Spinal cord (tissue), 10 donors: ENCODE measurements around the gene KNG1. TPM values are rescaled to one million over a fixed set of nuclear protein-coding genes. Genes with fewer than 3 reads are reported as not detected.

ENCODE experiments used
- DNase-seq, 6 donors: peaks; one replicate each; pipeline versions ENCODE4 v3.0.0 to v3.0.0-alpha.2; 2013 to 2015; ENCODE audit warnings: low spot score in 6 of 6, low read depth in 4 of 6
- H3K27ac ChIP-seq: one replicate; pipeline ENCODE4 v1.5.1; 2013; ENCODE audit warnings: low read depth, low read length, control low read depth
- H3K27me3 ChIP-seq: one replicate; pipeline ENCODE4 v1.6.1; 2013; ENCODE audit warnings: low read length; ENCODE audit not compliant: control insufficient read depth, insufficient read depth
- H3K36me3 ChIP-seq: one replicate; pipeline ENCODE4 v1.6.1; 2013; ENCODE audit warnings: low read length; ENCODE audit not compliant: control insufficient read depth, insufficient read depth
- H3K4me1 ChIP-seq: one replicate; pipeline ENCODE4 v1.6.1; 2013; ENCODE audit warnings: low read length; ENCODE audit not compliant: control insufficient read depth, insufficient read depth
- H3K4me3 ChIP-seq: one replicate; pipeline ENCODE4 v1.5.1; 2013; ENCODE audit warnings: low read depth, low read length, control low read depth
- H3K9me3 ChIP-seq: one replicate; pipeline ENCODE4 v1.6.1; 2013; ENCODE audit warnings: low read length; ENCODE audit not compliant: control insufficient read depth, insufficient read depth
- WGBS: methylation state at CpG from one replicate; pipeline ENCODE4 v1.1.5; 2013; ENCODE audit warnings: missing lambda C conversion rate; ENCODE audit not compliant: insufficient coverage; 5-methylcytosine and 5-hydroxymethylcytosine counted together
- long read RNA-seq, 4 donors: transcript quantifications; one replicate each; lab custom pipeline, GENCODE V29; 2026
- polyA plus RNA-seq, 2 donors: library from polyadenylated mRNA; unstranded; fragments of 120-200 nt; gene quantifications; one replicate each; pipeline ENCODE4 v1.2.1, GENCODE V29; 2013; ENCODE audit not compliant: insufficient read length in 2 of 2
- total RNA-seq, 2 donors: library from RNA; depleted of rRNA in 1 of 2; stranded (reverse); fragments of 120-200 nt in 1 of 2; fragments of >200 nt in 1 of 2; gene quantifications; one replicate each; pipeline versions ENCODE4 v1.2.3 to v1.2.4, GENCODE V29; 2013 to 2014
- donor health status: healthy.

Gene KNG1
- total RNA-seq = under 1 TPM in 1 of 2 donors, not detected in 1; 0.17 TPM
- under 1 TPM; 0.45 to 0.63 TPM for polyA plus RNA-seq
- long read RNA-seq, donor 1 = 0 reads
- long read RNA-seq, donor 2 = 0 reads
- long read RNA-seq, donor 3 = 0 reads
- long read RNA-seq, donor 4 = 0 reads

- H3K9me3 ChIP-seq = no peaks in the 10 kb centered on the region
- no peaks in the 10 kb centered on the region for H3K27me3 ChIP-seq
- no peaks in the 10 kb centered on the region for H3K36me3 ChIP-seq
- H3K4me3 ChIP-seq = no peak within 1 kb of the TSS
- H3K4me1 ChIP-seq = no peaks in the 10 kb centered on the region
- no peak within 1 kb of the TSS for H3K27ac ChIP-seq
- 25% methylated on average over 2 of the region's 3 CpGs for WGBS
- no peak for DNase-seq
Measured at GRCh38 chr3:186717039-186717457, at the start of gene KNG1. TSS of gene KNG1 (plus strand) at chr3:186717359. CDS start at chr3:186717543, 184 bp downstream.

DNA sequence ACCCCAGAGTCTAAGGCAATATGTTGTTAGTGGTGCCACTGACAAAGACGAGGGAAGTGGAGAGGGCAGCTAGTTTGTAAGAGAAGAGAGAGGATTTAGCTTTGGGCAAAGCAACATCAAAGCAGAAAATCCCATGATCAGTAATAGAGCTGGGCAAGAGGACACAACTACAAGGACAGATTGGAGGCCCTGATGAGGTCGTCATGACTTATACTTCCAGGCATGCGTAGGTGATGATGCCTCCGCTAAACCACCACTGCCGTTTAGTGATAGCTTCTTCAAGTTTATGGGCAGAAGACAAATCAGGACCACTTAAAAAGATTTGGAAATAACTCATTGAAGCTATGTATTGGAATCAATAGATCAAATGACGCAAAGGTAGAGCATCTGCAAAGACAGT, 48.7 kb upstream of the KNG1 start:
- no peaks in the 10 kb centered on the region for H3K36me3 ChIP-seq
- no peak overlapping the region for H3K4me3 ChIP-seq
- H3K4me1 ChIP-seq = no peaks in the 10 kb centered on the region

DNA sequence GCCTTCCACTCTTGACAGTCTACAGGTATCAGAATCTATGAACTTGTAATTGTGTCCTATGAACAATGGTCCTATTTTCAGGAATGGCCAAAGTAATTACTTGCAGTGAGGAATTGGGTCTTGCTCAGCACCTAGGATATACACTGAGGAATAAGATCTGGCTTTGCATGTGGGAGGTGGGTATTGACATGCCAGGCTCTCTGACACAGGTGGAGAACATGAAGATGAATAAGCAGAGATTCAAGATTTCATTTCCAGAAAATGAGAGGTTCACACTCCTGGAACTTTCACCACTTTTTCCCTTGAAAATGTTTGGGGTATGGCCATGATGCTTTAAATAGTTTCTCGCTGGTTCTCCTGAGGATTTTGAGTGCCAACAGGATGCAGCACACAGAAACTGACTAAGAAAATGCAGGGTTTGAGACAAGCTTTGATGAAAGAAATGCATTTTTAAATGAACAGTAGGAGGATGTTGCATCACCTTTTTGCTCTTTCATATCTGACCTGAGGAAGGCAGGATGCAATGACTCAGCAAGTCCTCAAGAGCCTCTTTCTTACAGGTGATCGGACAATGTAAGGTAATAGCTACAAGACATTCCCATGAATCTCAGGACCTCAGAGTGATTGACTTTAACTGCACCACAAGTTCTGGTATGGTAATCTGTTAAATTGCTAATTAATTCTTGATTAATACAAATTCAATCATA, 47.6 kb upstream of the KNG1 start:
- no peak overlapping the region for H3K27ac ChIP-seq
- WGBS = 83% methylated on average over 1 of the region's 2 CpGs
- H3K4me3 ChIP-seq = no peak overlapping the region
- no peaks in the 10 kb centered on the region for H3K27me3 ChIP-seq
- no peaks in the 10 kb centered on the region for H3K36me3 ChIP-seq
- H3K9me3 ChIP-seq = no peaks in the 10 kb centered on the region
- H3K4me1 ChIP-seq = no peaks in the 10 kb centered on the region
- DNase-seq = no peak

More for the DNA sequence above, 48.7 kb upstream of the KNG1 start:
- H3K27ac ChIP-seq = no peak overlapping the region
- no peak for DNase-seq
- 100% methylated on average over 1 of the region's 6 CpGs for WGBS
- H3K27me3 ChIP-seq = no peaks in the 10 kb centered on the region
- no peaks in the 10 kb centered on the region for H3K9me3 ChIP-seq

DNA sequence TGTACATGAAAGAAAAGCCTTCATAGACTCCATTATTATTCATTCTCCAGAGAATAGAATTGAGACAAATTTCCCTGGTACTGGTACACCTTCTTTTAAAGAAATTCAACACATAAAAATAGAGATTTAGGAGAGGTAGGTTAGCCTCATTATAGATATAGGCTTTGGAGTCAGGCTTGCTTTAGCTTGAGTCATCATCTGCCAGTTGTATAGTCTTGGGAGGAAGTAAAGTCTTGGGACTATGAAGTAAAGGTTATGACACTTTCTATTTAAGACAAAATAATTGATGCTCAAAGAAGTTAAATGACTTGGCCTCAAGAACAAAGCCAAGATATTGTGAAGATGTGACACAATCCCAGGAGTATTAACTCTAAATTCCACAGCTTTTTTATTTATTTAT, 47.0 kb upstream of the KNG1 start:
- Histone ChIP-seq H3K27me3 (no peaks in the 10 kb centered on the region), H3K36me3 (no peaks in the 10 kb centered on the region), H3K9me3 (no peaks in the 10 kb centered on the region)

DNA sequence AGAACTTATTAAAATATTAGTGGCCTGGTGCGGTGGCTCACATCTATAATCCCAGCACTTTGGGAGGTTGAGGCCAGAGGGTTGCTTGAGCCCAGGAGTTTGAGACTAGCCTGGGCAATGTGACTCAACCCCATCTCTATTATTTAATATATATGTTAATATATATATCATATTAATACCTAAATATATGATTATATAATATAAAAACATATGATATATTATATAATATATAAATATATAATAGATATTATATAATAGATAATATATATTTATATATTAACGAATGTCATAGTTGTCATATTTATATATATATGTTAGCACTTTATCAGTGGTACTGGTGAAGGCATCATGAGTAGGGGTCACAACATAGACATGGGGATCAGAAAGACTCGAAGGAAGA, 46.1 kb upstream of the KNG1 start:
- no peaks in the 10 kb centered on the region for H3K27me3 ChIP-seq
- 100% methylated on average over 1 of the region's 3 CpGs for WGBS
- no peak for DNase-seq
- no peaks in the 10 kb centered on the region for H3K9me3 ChIP-seq
- no peaks in the 10 kb centered on the region for H3K36me3 ChIP-seq
- no peaks in the 10 kb centered on the region for H3K4me1 ChIP-seq
- H3K27ac ChIP-seq = no peak overlapping the region
- no peak overlapping the region for H3K4me3 ChIP-seq

More for the DNA sequence above, 47.0 kb upstream of the KNG1 start:
- H3K4me3 ChIP-seq = no peak overlapping the region
- H3K4me1 ChIP-seq = no peaks in the 10 kb centered on the region
- no peak overlapping the region for H3K27ac ChIP-seq
- DNase-seq = no peak

GRCh38 chr3:186678604-186679003, 38.6 kb upstream of the KNG1 start:
- no peak for DNase-seq
- Histone ChIP-seq H3K36me3 (no peaks in the 10 kb centered on the region), H3K27me3 (no peaks in the 10 kb centered on the region), H3K27ac (no peak overlapping the region), H3K9me3 (no peaks in the 10 kb centered on the region), H3K4me3 (no peak overlapping the region), H3K4me1 (no peaks in the 10 kb centered on the region)

DNA sequence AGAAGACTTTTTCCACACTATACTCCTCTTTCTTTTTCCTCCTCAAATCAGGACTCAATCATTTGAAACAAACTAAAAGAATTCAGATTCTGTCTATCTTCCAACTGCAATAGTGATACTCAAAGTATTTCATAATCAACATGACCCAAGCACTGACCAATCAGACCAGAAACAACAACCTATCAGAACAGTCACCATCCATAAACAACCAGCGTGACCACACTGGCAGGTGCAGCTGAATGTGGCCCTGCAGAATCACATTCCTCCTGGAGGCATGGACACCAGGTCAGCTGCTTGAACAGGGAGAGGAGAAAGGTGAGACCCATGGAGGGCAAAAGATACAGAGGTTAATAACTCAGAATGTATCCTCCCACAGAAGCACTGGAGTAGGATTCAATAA, 38.0 kb upstream of the KNG1 start:
- Histone ChIP-seq H3K4me1 (no peaks in the 10 kb centered on the region), H3K27me3 (no peaks in the 10 kb centered on the region), H3K36me3 (no peaks in the 10 kb centered on the region), H3K27ac (no peak overlapping the region), H3K4me3 (no peak overlapping the region), H3K9me3 (no peaks in the 10 kb centered on the region)
- WGBS = no CpG with 5 or more reads among the region's 1 CpG
- DNase-seq = no peak

- Histone ChIP-seq H3K36me3 (no peaks in the 10 kb centered on the region), H3K27ac (no peak overlapping the region), H3K4me1 (no peaks in the 10 kb centered on the region), H3K27me3 (no peaks in the 10 kb centered on the region), H3K9me3 (no peaks in the 10 kb centered on the region), H3K4me3 (no peak overlapping the region)
- DNase-seq = no peak
- 92% methylated on average over 1 of the region's 1 CpG for WGBS
Measured at GRCh38 chr3:186680869-186681268, 36.3 kb upstream of the KNG1 start.

- no peak for DNase-seq
- 83% methylated on average over 2 of the region's 3 CpGs for WGBS
- no peak overlapping the region for H3K4me3 ChIP-seq
Measured at GRCh38 chr3:186682812-186683211, 34.3 kb upstream of the KNG1 start.

GRCh38 chr3:186683979-186684378, 33.2 kb upstream of the KNG1 start:
- 86% methylated on average over 2 of the region's 3 CpGs for WGBS
- no peaks in the 10 kb centered on the region for H3K9me3 ChIP-seq
- no peak overlapping the region for H3K27ac ChIP-seq
- H3K27me3 ChIP-seq = no peaks in the 10 kb centered on the region
- no peaks in the 10 kb centered on the region for H3K36me3 ChIP-seq
- H3K4me3 ChIP-seq = no peak overlapping the region
- no peaks in the 10 kb centered on the region for H3K4me1 ChIP-seq
- DNase-seq = no peak

More at GRCh38 chr3:186682812-186683211, 34.3 kb upstream of the KNG1 start:
- Histone ChIP-seq H3K36me3 (no peaks in the 10 kb centered on the region), H3K4me1 (no peaks in the 10 kb centered on the region), H3K27me3 (no peaks in the 10 kb centered on the region), H3K9me3 (no peaks in the 10 kb centered on the region), H3K27ac (no peak overlapping the region)
